ENCODE results near the gene CPNE4. TPM values are rescaled to one million over a fixed set of nuclear protein-coding genes. Genes with fewer than 3 reads are reported as not detected.

Gene CPNE4
- total RNA-seq, 4 donors from 2014 or later: 0.53 to 2.1 TPM; not detected in 2

DNA sequence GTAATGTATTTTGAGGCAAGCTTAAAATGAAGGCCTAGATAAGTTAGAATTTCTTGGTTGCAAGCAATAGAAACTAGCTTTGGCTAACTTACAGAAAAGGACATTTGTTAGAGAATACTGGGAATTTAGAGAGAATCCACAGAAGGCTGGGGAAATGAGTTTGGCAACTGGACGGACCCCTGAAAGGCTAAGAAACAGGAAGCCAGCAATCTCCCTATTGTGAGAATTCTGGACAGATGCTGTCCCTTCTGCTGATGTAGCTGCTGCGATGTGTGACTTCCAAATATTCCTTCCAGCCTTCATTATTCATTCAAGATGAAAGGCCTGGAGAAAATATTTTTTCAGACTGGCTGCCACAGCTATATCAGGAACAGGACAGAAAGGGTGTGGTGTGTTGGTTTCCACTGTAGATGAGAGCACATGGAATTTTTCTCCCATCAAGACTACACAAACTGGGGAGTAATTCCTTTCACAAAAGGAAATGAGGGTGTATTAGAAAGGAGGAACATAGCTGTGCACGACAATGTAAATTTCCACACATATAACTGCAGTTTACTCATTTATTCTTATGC, 213.5 kb downstream of the CPNE4 start:
- DNase-seq: no peak
- Histone ChIP-seq H3K4me3 (no peak overlapping the region), H3K9me3 (no peaks in the 10 kb centered on the region), H3K4me1 (no peaks in the 10 kb centered on the region), H3K27ac (no peak overlapping the region), H3K27me3 (no peaks in the 10 kb centered on the region), H3K36me3 (no peaks in the 10 kb centered on the region)
- TF ChIP-seq, protein P1, sequence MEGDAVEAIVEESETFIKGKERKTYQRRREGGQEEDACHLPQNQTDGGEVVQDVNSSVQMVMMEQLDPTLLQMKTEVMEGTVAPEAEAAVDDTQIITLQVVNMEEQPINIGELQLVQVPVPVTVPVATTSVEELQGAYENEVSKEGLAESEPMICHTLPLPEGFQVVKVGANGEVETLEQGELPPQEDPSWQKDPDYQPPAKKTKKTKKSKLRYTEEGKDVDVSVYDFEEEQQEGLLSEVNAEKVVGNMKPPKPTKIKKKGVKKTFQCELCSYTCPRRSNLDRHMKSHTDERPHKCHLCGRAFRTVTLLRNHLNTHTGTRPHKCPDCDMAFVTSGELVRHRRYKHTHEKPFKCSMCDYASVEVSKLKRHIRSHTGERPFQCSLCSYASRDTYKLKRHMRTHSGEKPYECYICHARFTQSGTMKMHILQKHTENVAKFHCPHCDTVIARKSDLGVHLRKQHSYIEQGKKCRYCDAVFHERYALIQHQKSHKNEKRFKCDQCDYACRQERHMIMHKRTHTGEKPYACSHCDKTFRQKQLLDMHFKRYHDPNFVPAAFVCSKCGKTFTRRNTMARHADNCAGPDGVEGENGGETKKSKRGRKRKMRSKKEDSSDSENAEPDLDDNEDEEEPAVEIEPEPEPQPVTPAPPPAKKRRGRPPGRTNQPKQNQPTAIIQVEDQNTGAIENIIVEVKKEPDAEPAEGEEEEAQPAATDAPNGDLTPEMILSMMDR (IDR thresholded peaks at IDR 0.05): no peak
- TF ChIP-seq POLR2A (IDR thresholded peaks at IDR 0.05): no peak

- no peak overlapping the region for H3K4me3 ChIP-seq
- H3K27ac ChIP-seq: no peak overlapping the region
- H3K27me3 ChIP-seq: no peaks in the 10 kb centered on the region
- no peak for DNase-seq
- no peaks in the 10 kb centered on the region for H3K36me3 ChIP-seq
- H3K4me1 ChIP-seq: no peaks in the 10 kb centered on the region
- TF ChIP-seq, protein P1 (IDR thresholded peaks at IDR 0.05): no peak
- no peak for TF ChIP-seq POLR2A (IDR thresholded peaks at IDR 0.05)
- no peaks in the 10 kb centered on the region for H3K9me3 ChIP-seq
Observed at GRCh38 chr3:131819381-131820055, 215.3 kb downstream of the CPNE4 start.

DNA sequence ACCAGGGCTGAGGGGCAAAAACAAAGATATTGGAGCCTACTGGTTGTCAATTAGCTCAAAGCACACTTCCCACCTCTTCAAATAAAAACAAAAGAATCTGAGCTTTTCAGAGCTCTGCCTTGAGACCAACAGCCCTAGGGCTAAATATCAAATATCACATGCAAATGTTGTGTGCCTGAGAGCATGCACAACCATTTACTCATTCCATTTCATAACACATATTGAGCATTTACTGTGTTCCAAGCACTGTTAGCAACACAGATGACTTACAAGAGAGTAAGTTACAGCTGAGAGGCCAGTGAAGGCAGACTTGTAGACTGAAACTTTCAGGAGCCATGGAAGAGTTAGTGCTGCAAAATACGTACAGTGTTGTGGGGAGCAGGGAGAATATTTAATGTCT, 222.4 kb downstream of the CPNE4 start:
- no peaks in the 10 kb centered on the region for H3K9me3 ChIP-seq
- H3K4me1 ChIP-seq: no peaks in the 10 kb centered on the region
- DNase-seq: no peak
- H3K4me3 ChIP-seq: no peak overlapping the region
- TF ChIP-seq POLR2A (IDR thresholded peaks at IDR 0.05): no peak
- TF ChIP-seq, protein P1 (IDR thresholded peaks at IDR 0.05): no peak
- H3K27ac ChIP-seq: no peak overlapping the region
- H3K27me3 ChIP-seq: no peaks in the 10 kb centered on the region
- no peaks in the 10 kb centered on the region for H3K36me3 ChIP-seq

DNA sequence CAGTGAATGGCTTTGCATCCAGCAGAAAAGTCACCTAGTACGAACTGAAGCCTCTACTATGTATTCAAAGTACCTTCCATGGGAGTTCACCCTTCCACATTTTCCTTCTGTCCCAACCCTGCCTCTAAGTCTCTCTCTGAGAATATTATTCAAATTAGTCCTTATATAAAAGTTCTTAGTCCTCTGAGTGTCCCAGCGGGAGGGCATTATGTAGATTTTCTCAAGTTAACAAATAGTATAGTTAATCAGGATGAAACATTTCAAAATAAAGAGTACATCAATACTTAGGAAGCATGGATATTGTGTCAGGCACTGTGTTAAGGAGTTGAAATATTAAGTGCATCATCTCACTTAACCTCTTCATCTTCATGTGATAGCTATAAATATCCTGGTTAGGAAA, 223.3 kb downstream of the CPNE4 start:
- H3K9me3 ChIP-seq: no peaks in the 10 kb centered on the region
- no peaks in the 10 kb centered on the region for H3K36me3 ChIP-seq
- no peaks in the 10 kb centered on the region for H3K4me1 ChIP-seq
- no peak overlapping the region for H3K4me3 ChIP-seq
- DNase-seq: no peak
- H3K27ac ChIP-seq: no peak overlapping the region
- TF ChIP-seq, protein P1 (IDR thresholded peaks at IDR 0.05): no peak
- no peak for TF ChIP-seq POLR2A (IDR thresholded peaks at IDR 0.05)
- H3K27me3 ChIP-seq: no peaks in the 10 kb centered on the region

DNA sequence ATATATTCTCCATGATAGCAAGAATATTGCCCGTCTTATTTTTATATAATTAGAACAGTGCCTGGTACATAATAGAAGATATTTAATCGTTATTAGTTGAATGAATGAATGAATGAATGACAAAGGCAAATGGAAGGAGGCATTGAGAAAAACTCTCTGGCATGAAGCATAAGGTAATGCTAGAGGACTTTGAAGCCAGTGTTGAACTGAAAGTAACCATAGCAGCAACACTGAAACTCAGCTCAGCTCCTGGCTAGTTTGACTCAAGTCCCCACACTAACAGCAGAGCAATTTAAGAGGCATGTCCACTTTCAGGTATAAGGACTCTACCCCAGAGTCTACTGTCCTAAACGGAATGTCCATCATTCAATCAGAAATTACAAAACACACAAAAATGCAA, 227.0 kb downstream of the CPNE4 start:
- H3K36me3 ChIP-seq: no peaks in the 10 kb centered on the region
- DNase-seq: no peak
- no peak overlapping the region for H3K4me3 ChIP-seq
- H3K9me3 ChIP-seq: no peaks in the 10 kb centered on the region
- TF ChIP-seq POLR2A (IDR thresholded peaks at IDR 0.05): no peak
- TF ChIP-seq, protein P1 (IDR thresholded peaks at IDR 0.05): no peak
- no peaks in the 10 kb centered on the region for H3K4me1 ChIP-seq
- no peaks in the 10 kb centered on the region for H3K27me3 ChIP-seq
- no peak overlapping the region for H3K27ac ChIP-seq
